K562 (cell line): ENCODE measurements around the gene MCCD1. TPM values are rescaled to one million over a fixed set of nuclear protein-coding genes. Genes with fewer than 3 reads are reported as not detected.

Source experiments
- CBX1 ChIP-seq: sonication (generic); IDR thresholded peaks from 2 replicates; pipeline ENCODE4 v1.6.1; 2016; ENCODE audit warnings: antibody characterized with exemption, low read depth, mild to moderate bottlenecking
- ELF2 ChIP-seq: fragments of 250-450 bp; sonication (Bioruptor Pico); IDR thresholded peaks from 2 replicates; pipeline ENCODE4 v1.5.0; 2021; ENCODE audit warnings: mild to moderate bottlenecking
- EWSR1 ChIP-seq: fragments of 450-650 bp; IDR thresholded peaks from 2 replicates; pipeline ENCODE4 v1.6.1; 2018; ENCODE audit warnings: borderline replicate concordance, mild to moderate bottlenecking, low read depth, moderate library complexity; ENCODE audit not compliant: partially characterized antibody
- GABPA ChIP-seq: fragments of 200-800 bp; sonication (Bioruptor generic); conservative IDR thresholded peaks from 2 replicates; pipeline ENCODE4 v1.6.1; 2016; ENCODE audit warnings: low read depth, missing genetic modification characterization, missing compliant biosample characterization
- KLF1 ChIP-seq: fragments of 450-650 bp; IDR thresholded peaks from 2 replicates; pipeline ENCODE4 v1.6.1; 2016; ENCODE audit warnings: missing genetic modification characterization, missing compliant biosample characterization
- KLF10 ChIP-seq: fragments of 250-450 bp; sonication (Bioruptor Pico); IDR thresholded peaks from 2 replicates; pipeline ENCODE4 v1.6.1; 2021; ENCODE audit warnings: matching md5 sums
- RAD51 ChIP-seq: fragments of 450-650 bp; IDR thresholded peaks from 2 replicates; pipeline ENCODE4 v1.7.1; 2016; ENCODE audit warnings: low read depth, mild to moderate bottlenecking, borderline replicate concordance
- TAF7 ChIP-seq: fragments of 450-650 bp; IDR thresholded peaks from 2 replicates; pipeline ENCODE4 v1.6.1; 2016; ENCODE audit warnings: missing genetic modification characterization, missing compliant biosample characterization
- TAF9B ChIP-seq: fragments of 450-650 bp; IDR thresholded peaks from 2 replicates; pipeline ENCODE4 v1.6.1; 2018; ENCODE audit warnings: mild to moderate bottlenecking; ENCODE audit not compliant: partially characterized antibody
- TBP ChIP-seq: optimal IDR thresholded peaks from 2 replicates; pipeline ENCODE3; 2011; ENCODE audit warnings: low read depth, low read length, improper control_type of control experiment
- ZKSCAN1 ChIP-seq: fragments of 150-350 bp; IDR thresholded peaks from 2 replicates; pipeline ENCODE4 v1.6.1; 2016; ENCODE audit warnings: low read depth, low read length
- ZNF146 ChIP-seq: IDR thresholded peaks from one replicate; pipeline ENCODE4 v1.6.1; 2018; ENCODE audit warnings: missing compliant biosample characterization; ENCODE audit not compliant: unreplicated experiment
- ZNF589 ChIP-seq: fragments of 200-800 bp; sonication (Bioruptor generic); IDR thresholded peaks from 2 replicates; pipeline ENCODE4 v1.6.1; 2016; ENCODE audit warnings: low read depth, missing genetic modification characterization, missing compliant biosample characterization
- ZNF696 ChIP-seq: fragments of 250-450 bp; sonication (Bioruptor Pico); conservative IDR thresholded peaks from 2 replicates; pipeline ENCODE4 v1.4.0; 2020; ENCODE audit warnings: mild to moderate bottlenecking, moderate library complexity
- polyA plus RNA-seq, 8 experiments: library from polyadenylated mRNA; depleted of rRNA in 4 of 8; stranded (reverse) in 5 of 8; unstranded in 3 of 8; fragments of >200 nt; fragmentation: Nextera tagmentation in 2 of 8; fragmentation: Illumina TruSeq in 1 of 8; extraction: Ambion mirVana in 2 of 8; extraction: Trizol in 1 of 8; gene quantifications; 2 replicates each; pipeline versions ENCODE4 v1.2.1 to v1.2.3, GENCODE V29; 2011 to 2014; ENCODE audit warnings: inconsistent platforms in 1 of 8, missing spikeins in 1 of 8
- total RNA-seq, 7 experiments: library from RNA; depleted of rRNA in 6 of 7; stranded (reverse); fragments of >200 nt in 6 of 7; fragmentation: Illumina TruSeq in 2 of 7; extraction: Trizol in 2 of 7; gene quantifications; 2 replicates each; pipeline versions ENCODE4 v1.2.1 to v1.2.3, GENCODE V29; 2011 to 2021; ENCODE audit warnings: low replicate concordance in 1 of 7
- TF ChIP-seq, protein P1 (sequence below): fragments of 450-650 bp; IDR thresholded peaks from 2 replicates; pipeline ENCODE4 v1.6.1; 2014; ENCODE audit warnings: low read depth, mild to moderate bottlenecking, moderate library complexity, borderline replicate concordance
- TF ChIP-seq, protein P2 (sequence below), 2 experiments: fragments of 450-650 bp in 1 of 2; sonication (generic) in 1 of 2; formaldehyde crosslinking in 1 of 2; IDR thresholded peaks in 1 of 2; conservative IDR thresholded peaks in 1 of 2; 2 replicates each; pipeline versions ENCODE4 v1.6.1 to v1.8.1; 2016 to 2023; ENCODE audit warnings: mild to moderate bottlenecking in 2 of 2, moderate library complexity in 2 of 2, inconsistent platforms in 1 of 2, missing genetic modification reagents in 1 of 2

Gene MCCD1
- total and polyA plus RNA-seq, 9 of the 15 experiments (the other 6 are each of a cell fraction or from before 2014, with no cell fraction given), result not detected

DNA sequence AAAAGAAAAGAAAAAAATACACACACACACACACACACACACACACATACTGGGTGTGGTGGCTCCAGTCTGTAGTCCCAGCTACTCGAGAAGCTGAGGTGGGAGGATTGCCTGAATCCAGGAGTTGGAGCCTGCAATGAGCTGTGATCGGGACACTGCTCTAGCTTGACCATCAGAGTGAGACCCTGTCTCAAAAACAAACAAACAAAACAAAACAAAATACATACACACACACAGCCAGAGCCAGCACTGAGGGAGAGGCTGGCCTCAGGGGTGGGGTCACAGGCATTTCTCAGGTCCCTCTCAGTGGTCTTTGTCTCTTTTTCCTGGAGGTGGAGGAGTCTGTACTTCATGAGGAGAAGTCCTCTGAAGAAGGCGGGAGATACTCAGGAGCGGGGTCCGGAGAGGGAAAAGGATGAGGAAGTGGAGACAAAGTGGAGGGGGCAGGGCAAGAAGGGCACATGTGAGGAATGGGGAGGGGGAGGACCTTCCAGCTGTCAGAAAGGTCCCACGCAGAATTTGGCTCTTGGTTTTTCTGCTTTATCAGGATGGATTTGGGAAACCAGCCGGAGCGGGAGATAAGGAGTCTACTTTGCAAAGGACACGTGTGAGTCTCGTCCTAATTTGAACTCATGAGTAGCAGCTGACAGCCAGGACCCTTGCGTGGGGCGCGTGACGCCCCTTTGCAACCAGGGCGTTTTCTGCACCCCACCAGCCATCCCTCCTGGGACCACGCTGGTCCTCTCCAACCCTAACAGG lies 38.5 kb upstream of the MCCD1 start (continued):
- TF ChIP-seq GABPA (tag) (no peak), ZNF589 (CRISPR knock-in tag) (0 out of 2 replicates have a peak, but pooled peaks have one; percentile 23), KLF10 (CRISPR knock-in tag) (no peak), EWSR1 (no peak), KLF1 (no peak), TAF9B (peak; percentile 49), TBP (no peak), CBX1 (no peak), ZKSCAN1 (no peak), ELF2 (CRISPR knock-in tag) (no peak), TAF7 (tag) (no peak), ZNF146 (CRISPR knock-in tag) (no peak), RAD51 (peak; percentile 40; the same call in 1 of the 2 replicates), ZNF696 (CRISPR knock-in tag) (no peak)
- TF ChIP-seq, protein P1, sequence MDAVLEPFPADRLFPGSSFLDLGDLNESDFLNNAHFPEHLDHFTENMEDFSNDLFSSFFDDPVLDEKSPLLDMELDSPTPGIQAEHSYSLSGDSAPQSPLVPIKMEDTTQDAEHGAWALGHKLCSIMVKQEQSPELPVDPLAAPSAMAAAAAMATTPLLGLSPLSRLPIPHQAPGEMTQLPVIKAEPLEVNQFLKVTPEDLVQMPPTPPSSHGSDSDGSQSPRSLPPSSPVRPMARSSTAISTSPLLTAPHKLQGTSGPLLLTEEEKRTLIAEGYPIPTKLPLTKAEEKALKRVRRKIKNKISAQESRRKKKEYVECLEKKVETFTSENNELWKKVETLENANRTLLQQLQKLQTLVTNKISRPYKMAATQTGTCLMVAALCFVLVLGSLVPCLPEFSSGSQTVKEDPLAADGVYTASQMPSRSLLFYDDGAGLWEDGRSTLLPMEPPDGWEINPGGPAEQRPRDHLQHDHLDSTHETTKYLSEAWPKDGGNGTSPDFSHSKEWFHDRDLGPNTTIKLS, result 0 out of 2 replicates have a peak, but pooled peaks have one; percentile 28
- TF ChIP-seq, protein P2, sequence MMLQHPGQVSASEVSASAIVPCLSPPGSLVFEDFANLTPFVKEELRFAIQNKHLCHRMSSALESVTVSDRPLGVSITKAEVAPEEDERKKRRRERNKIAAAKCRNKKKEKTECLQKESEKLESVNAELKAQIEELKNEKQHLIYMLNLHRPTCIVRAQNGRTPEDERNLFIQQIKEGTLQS (IDR thresholded peaks at IDR 0.05), result no peak
- TF ChIP-seq, protein P2 (CRISPR knock-in tag; conservative IDR thresholded peaks at IDR 0.05), result no peak
